H9 (cell line): ENCODE results near the gene SQSTM1. TPM values are rescaled to one million over a fixed set of nuclear protein-coding genes. Genes with fewer than 3 reads are reported as not detected.

Source experiments
- DNase-seq: peaks from one replicate; pipeline ENCODE4 v3.0.0-alpha.2; 2017
- H2AFZ ChIP-seq: one replicate; pipeline ENCODE4 v1.6.1; 2013; ENCODE audit warnings: mild to moderate bottlenecking, low read length, control low read depth, moderate library complexity
- H2AK5ac ChIP-seq: 2 replicates; pipeline ENCODE4 v1.6.1; 2013; ENCODE audit warnings: low read length, control low read depth, mixed read lengths; ENCODE audit not compliant: insufficient read length
- H2BK120ac ChIP-seq: one replicate; pipeline ENCODE4 v1.6.1; 2013; ENCODE audit warnings: low read depth, mild to moderate bottlenecking, low read length, control low read depth, inconsistent platforms; ENCODE audit not compliant: poor library complexity, severe bottlenecking
- H2BK12ac ChIP-seq: 2 replicates; pipeline ENCODE4 v1.6.1; 2013; ENCODE audit warnings: low read length, control low read depth, mixed read lengths, low read depth; ENCODE audit not compliant: insufficient read length
- H2BK15ac ChIP-seq: 2 replicates; pipeline ENCODE4 v1.6.1; 2013; ENCODE audit warnings: low read depth, low read length, control low read depth
- H2BK20ac ChIP-seq: one replicate; pipeline ENCODE4 v1.6.1; 2013; ENCODE audit warnings: low read depth, mild to moderate bottlenecking, low read length, control low read depth, inconsistent platforms; ENCODE audit not compliant: poor library complexity, severe bottlenecking
- H2BK5ac ChIP-seq: 2 replicates; pipeline ENCODE4 v1.6.1; 2013; ENCODE audit warnings: low read length, control low read depth, mixed read lengths; ENCODE audit not compliant: insufficient read length
- H3K14ac ChIP-seq: 2 replicates; pipeline ENCODE4 v1.6.1; 2013; ENCODE audit warnings: low read length, control low read depth; ENCODE audit not compliant: insufficient read depth
- H3K18ac ChIP-seq: 2 replicates; pipeline ENCODE4 v1.6.1; 2013; ENCODE audit warnings: low read depth, mild to moderate bottlenecking, mixed read lengths, low read length, control low read depth; ENCODE audit not compliant: insufficient read length
- H3K23ac ChIP-seq: 2 replicates; pipeline ENCODE4 v1.6.1; 2013; ENCODE audit warnings: low read length, control low read depth, mixed read lengths, low read depth; ENCODE audit not compliant: insufficient read length
- H3K23me2 ChIP-seq: 2 replicates; pipeline ENCODE4 v1.6.1; 2013; ENCODE audit warnings: low read depth, mild to moderate bottlenecking, mixed read lengths, low read length, control low read depth; ENCODE audit not compliant: insufficient read length, poor library complexity, severe bottlenecking
- H3K27ac ChIP-seq: 2 replicates; pipeline ENCODE4 v1.5.1; 2013; ENCODE audit warnings: low read length, control low read depth, mixed read lengths, low read depth; ENCODE audit not compliant: insufficient read length
- H3K27me3 ChIP-seq: 2 replicates; pipeline ENCODE4 v1.6.1; 2013; ENCODE audit warnings: low read length, control low read depth, inconsistent platforms; ENCODE audit not compliant: insufficient read depth
- H3K4ac ChIP-seq: 2 replicates; pipeline ENCODE4 v1.6.1; 2013; ENCODE audit warnings: low read depth, mild to moderate bottlenecking, control low read depth, inconsistent platforms, low read length, moderate library complexity
- H3K4me1 ChIP-seq: 2 replicates; pipeline ENCODE4 v1.6.1; 2013; ENCODE audit warnings: low read length, control low read depth, inconsistent platforms; ENCODE audit not compliant: insufficient read depth
- H3K4me2 ChIP-seq: 2 replicates; pipeline ENCODE4 v1.6.1; 2013; ENCODE audit warnings: low read length, control low read depth, mixed read lengths; ENCODE audit not compliant: insufficient read length, insufficient read depth
- H3K56ac ChIP-seq: 2 replicates; pipeline ENCODE4 v1.6.1; 2013; ENCODE audit warnings: low read depth, mild to moderate bottlenecking, mixed read lengths, low read length, control low read depth; ENCODE audit not compliant: insufficient read length
- H3K79me1 ChIP-seq: 2 replicates; pipeline ENCODE4 v1.6.1; 2013; ENCODE audit warnings: low read depth, mild to moderate bottlenecking, moderate library complexity, low read length, control low read depth, inconsistent platforms; ENCODE audit not compliant: insufficient read depth, poor library complexity, severe bottlenecking
- H3K79me2 ChIP-seq: 2 replicates; pipeline ENCODE4 v1.6.1; 2013; ENCODE audit warnings: low read length, control low read depth, inconsistent platforms; ENCODE audit not compliant: insufficient read depth
- H3K9ac ChIP-seq: 2 replicates; pipeline ENCODE4 v1.6.1; 2013; ENCODE audit warnings: low read length, control low read depth, mixed read lengths; ENCODE audit not compliant: insufficient read length; ENCODE audit errors: extremely low read depth
- H3K9me3 ChIP-seq: one replicate; pipeline ENCODE4 v1.6.1; 2013; ENCODE audit warnings: low read depth, low read length, inconsistent platforms; ENCODE audit not compliant: control insufficient read depth
- H3T11ph ChIP-seq: one replicate; pipeline ENCODE4 v1.6.1; 2013; ENCODE audit warnings: mild to moderate bottlenecking, low read length, control low read depth, inconsistent platforms
- H4K20me1 ChIP-seq: one replicate; pipeline ENCODE4 v1.6.1; 2013; ENCODE audit not compliant: control insufficient read depth, insufficient read length, insufficient read depth
- H4K5ac ChIP-seq: 2 replicates; pipeline ENCODE4 v1.6.1; 2013; ENCODE audit warnings: low read depth, mild to moderate bottlenecking, mixed read lengths, low read length, control low read depth; ENCODE audit not compliant: insufficient read length
- H4K8ac ChIP-seq: replicated peaks from 2 replicates; pipeline ENCODE4 v1.6.1; 2013; ENCODE audit warnings: low read length, control low read depth, mixed read lengths, low read depth; ENCODE audit not compliant: insufficient read length
- H4K91ac ChIP-seq: 2 replicates; pipeline ENCODE4 v1.6.1; 2013; ENCODE audit warnings: low read depth, mild to moderate bottlenecking, moderate library complexity, mixed read lengths, low read length, control low read depth; ENCODE audit not compliant: insufficient read length
- H3K27ac Mint-ChIP-seq, 3 experiments: 2 replicates in 2 of 3; 3 replicates in 1 of 3; pipeline ENCODE4 v1.8.0; 2020 to 2021; ENCODE audit warnings: mixed read lengths in 3 of 3, mild to moderate bottlenecking in 1 of 3, moderate library complexity in 1 of 3
- H3K27me3 Mint-ChIP-seq: 2 replicates; pipeline ENCODE4 v1.8.0; 2021; ENCODE audit warnings: low read depth, mild to moderate bottlenecking, moderate library complexity, mixed read lengths
- H3K36me3 Mint-ChIP-seq, 3 experiments: 2 replicates in 2 of 3; 3 replicates in 1 of 3; pipeline ENCODE4 v1.8.0; 2020 to 2021; ENCODE audit warnings: low read depth in 3 of 3, mixed read lengths in 3 of 3; ENCODE audit not compliant: insufficient read depth in 1 of 3
- H3K4me1 Mint-ChIP-seq, 2 experiments: 2 replicates each; pipeline ENCODE4 v1.8.0; 2020; ENCODE audit warnings: mixed read lengths in 2 of 2
- H3K4me3 Mint-ChIP-seq, 2 experiments: 2 replicates in 1 of 2; 3 replicates in 1 of 2; pipeline ENCODE4 v1.8.0; 2020 to 2021; ENCODE audit warnings: mild to moderate bottlenecking in 2 of 2, mixed read lengths in 2 of 2, moderate library complexity in 1 of 2
- H3K9me3 Mint-ChIP-seq, 2 experiments: 2 replicates in 1 of 2; 3 replicates in 1 of 2; pipeline ENCODE4 v1.8.0; 2020; ENCODE audit warnings: mild to moderate bottlenecking in 2 of 2, mixed read lengths in 2 of 2, moderate library complexity in 1 of 2
- CTCF ChIP-seq: fragments of 200-600 bp; sonication (generic); conservative IDR thresholded peaks from 3 replicates; pipeline ENCODE4 v1.8.0; 2021; ENCODE audit warnings: antibody characterized with exemption, mild to moderate bottlenecking
- WGBS: extraction: QIAGEN DNeasy Blood & Tissue Kit; methylation state at CpG from one replicate; pipeline ENCODE4 v1.1.7; 2013; ENCODE audit warnings: missing lambda C conversion rate, low lambda C conversion rate, mixed read lengths; ENCODE audit not compliant: insufficient read length; ENCODE audit errors: extremely low coverage; 5-methylcytosine and 5-hydroxymethylcytosine counted together
- total RNA-seq: library from RNA; stranded (reverse); gene quantifications from 2 replicates; pipeline ENCODE4 v1.2.1, GENCODE V29; 2021

The SQSTM1 gene
- total RNA-seq, 1 experiment from 2014 or later = 144 TPM

GRCh38 chr5:179885491-179886090, 64.9 kb downstream of the SQSTM1 start:
- peak overlapping the region in 1 of 3 experiments; percentile 65; a peak in 2 of 7 replicates for H3K27ac Mint-ChIP-seq
- Histone ChIP-seq H2BK12ac (no peak overlapping the region), H3K27me3 (no peaks in the 10 kb centered on the region), H3K18ac (no peak overlapping the region), H3K23me2 (no peaks in the 10 kb centered on the region), H3K9ac (no peak overlapping the region), H4K5ac (no peak overlapping the region), H3K14ac (no peak overlapping the region), H2BK15ac (no peak overlapping the region), H3K4ac (no peak overlapping the region), H3K56ac (no peak overlapping the region), H2BK5ac (no peak overlapping the region), H3K4me1 (no peaks in the 10 kb centered on the region), H3K23ac (no peak overlapping the region), H3T11ph (no peak overlapping the region), H3K79me2 (no peaks in the 10 kb centered on the region), H4K91ac (no peak overlapping the region), H4K20me1 (no peaks in the 10 kb centered on the region), H3K79me1 (no peaks in the 10 kb centered on the region), H3K4me2 (no peak overlapping the region), H2BK20ac (no peak overlapping the region), H4K8ac (no peak overlapping the region), H2AK5ac (no peak overlapping the region), H2AFZ (no peak overlapping the region), H3K27ac (no peak overlapping the region), H3K9me3 (peaks cover 15% of the 10 kb centered on the region), H2BK120ac (no peak overlapping the region)
- no CpG with 5 or more reads among the region's 13 CpGs for WGBS
- H3K36me3 Mint-ChIP-seq = peaks cover 54 to 81% (median 81%) of the 10 kb centered on the region in 3 experiments
- peaks cover 26 to 30% of the 10 kb centered on the region in 2 experiments for H3K9me3 Mint-ChIP-seq
- H3K27me3 Mint-ChIP-seq = peaks cover 2% of the 10 kb centered on the region
- no peak overlapping the region for H3K4me3 Mint-ChIP-seq
- no peak for DNase-seq
- no peaks in the 10 kb centered on the region for H3K4me1 Mint-ChIP-seq
- TF ChIP-seq CTCF = no peak
